Stimulated activated CD4-positive, alpha-beta T cell treated with anti-CD3 and anti-CD28 coated beads, Interleukin-2, amount 100 ng/mL, for 4 hours (primary cell): ENCODE data around the gene BTF3L4.
A peak's percentile ranks its signal among the peaks of the same experiment; 100 is the strongest.
"Not testable (repeated sequence)": the region's sequence is repeated elsewhere in the genome, so short reads cannot be mapped to it uniquely, and the experiment has no call there.

ENCODE experiments used
- DNase-seq: peaks from one replicate; pipeline ENCODE4 v3.0.0-alpha.2; 2020; ENCODE audit warnings: low read depth

BTF3L4 gene

GRCh38 chr1:52055066-52055865, 829 bp upstream of the BTF3L4 start, which contains the start of gene TXNDC12:
TSS of gene TXNDC12 (minus strand) at chr1:52055191. CDS start at chr1:52055096, 95 bp downstream.
- DNase-seq, result peak; percentile 40

GRCh38 chr1:52055866-52056162, 281 bp upstream of the BTF3L4 start:
- no peak for DNase-seq

- DNase-seq, result no peak
Measured at GRCh38 chr1:52056937-52057231, 789 bp downstream of the BTF3L4 start.

GRCh38 chr1:52057255-52057654, 1.2 kb downstream of the BTF3L4 start:
- no peak for DNase-seq

- DNase-seq, result no peak
Measured at GRCh38 chr1:52057876-52058415, 1.9 kb downstream of the BTF3L4 start.

GRCh38 chr1:52059321-52059720, 3.2 kb downstream of the BTF3L4 start:
- DNase-seq, result no peak

- DNase-seq, result no peak
Measured at GRCh38 chr1:52059888-52060287, 3.8 kb downstream of the BTF3L4 start.

- DNase-seq, result no peak
Measured at GRCh38 chr1:52060822-52061221, 4.7 kb downstream of the BTF3L4 start.

GRCh38 chr1:52063192-52063591, 7.1 kb downstream of the BTF3L4 start:
- DNase-seq, result no peak

- no peak for DNase-seq
Measured at GRCh38 chr1:52070704-52071103, 14.6 kb downstream of the BTF3L4 start.

GRCh38 chr1:52072291-52072690, 16.2 kb downstream of the BTF3L4 start:
- no peak for DNase-seq

GRCh38 chr1:52077277-52077676, 21.2 kb downstream of the BTF3L4 start:
- not testable (repeated sequence) for DNase-seq

- no peak for DNase-seq
Measured at GRCh38 chr1:52080014-52080415, 23.9 kb downstream of the BTF3L4 start.

GRCh38 chr1:52087892-52088291, 31.8 kb downstream of the BTF3L4 start:
- DNase-seq, result not testable (repeated sequence)

GRCh38 chr1:52094300-52094699, 38.2 kb downstream of the BTF3L4 start:
- not testable (repeated sequence) for DNase-seq

- DNase-seq, result no peak
Measured at GRCh38 chr1:52096216-52096615, 40.1 kb downstream of the BTF3L4 start.

GRCh38 chr1:52098139-52098871, 42.2 kb downstream of the BTF3L4 start:
- no peak for DNase-seq

- DNase-seq, result no peak
Measured at GRCh38 chr1:52102336-52103013, 46.4 kb downstream of the BTF3L4 start.

GRCh38 chr1:52111492-52111891, 55.4 kb downstream of the BTF3L4 start:
- no peak for DNase-seq

GRCh38 chr1:52112489-52112888, 56.4 kb downstream of the BTF3L4 start:
- no peak for DNase-seq

- DNase-seq, result no peak
Measured at GRCh38 chr1:52119301-52120079, 63.4 kb downstream of the BTF3L4 start.

GRCh38 chr1:52122384-52122783, 66.3 kb downstream of the BTF3L4 start:
- no peak for DNase-seq
